Stimulated activated CD4-positive, alpha-beta T cell treated with anti-CD3 and anti-CD28 coated beads, Interleukin-15, amount 100 ng/mL, for 1 hour (primary cell): ENCODE measurements around the gene CTF1.
A peak's percentile ranks its signal among the peaks of the same experiment; 100 is the strongest.
"Not testable (repeated sequence)": the region's sequence is repeated elsewhere in the genome, so short reads cannot be mapped to it uniquely, and the experiment has no call there.

Experiments used
- DNase-seq, 2 donors: peaks; one replicate each; pipeline ENCODE4 v3.0.0-alpha.2; 2020; ENCODE audit warnings: low read depth in 1 of 2, low spot score in 1 of 2

Gene CTF1

GRCh38 chr16:30896261-30896888 lies at the start of gene CTF1:
TSS of gene CTF1 (plus strand) at chr16:30896614. CDS start at chr16:30896644, 30 bp downstream.
- no peak for DNase-seq

- DNase-seq = no peak
Measured at GRCh38 chr16:30846649-30847402, 49.6 kb upstream of the CTF1 start.

- no peak for DNase-seq
Measured at GRCh38 chr16:30850246-30850645, 46.2 kb upstream of the CTF1 start.

GRCh38 chr16:30853758-30854157 lies 42.7 kb upstream of the CTF1 start:
- DNase-seq = no peak

- no peak for DNase-seq
Measured at GRCh38 chr16:30858111-30858495, 38.3 kb upstream of the CTF1 start.

GRCh38 chr16:30858829-30859423 lies 37.5 kb upstream of the CTF1 start:
- DNase-seq = no peak

- not testable (repeated sequence) for DNase-seq
Measured at GRCh38 chr16:30860729-30861128, 35.7 kb upstream of the CTF1 start.

GRCh38 chr16:30863178-30863577 lies 33.2 kb upstream of the CTF1 start:
- DNase-seq = not testable (repeated sequence)

- no peak for DNase-seq
Measured at GRCh38 chr16:30866031-30866430, 30.4 kb upstream of the CTF1 start.

- DNase-seq = no peak
Measured at GRCh38 chr16:30867747-30868146, 28.7 kb upstream of the CTF1 start.

- no peak for DNase-seq
Measured at GRCh38 chr16:30870904-30871303, 25.5 kb upstream of the CTF1 start.

GRCh38 chr16:30874244-30874820 lies 22.1 kb upstream of the CTF1 start:
- DNase-seq = no peak

- DNase-seq = peak; percentile 76 to 86
Measured at GRCh38 chr16:30874821-30875717, 21.3 kb upstream of the CTF1 start.

GRCh38 chr16:30875871-30876801 lies 20.3 kb upstream of the CTF1 start:
- DNase-seq = no peak

- no peak for DNase-seq
Measured at GRCh38 chr16:30876867-30877266, 19.5 kb upstream of the CTF1 start.

GRCh38 chr16:30882429-30883310 lies 13.7 kb upstream of the CTF1 start:
- no peak for DNase-seq

GRCh38 chr16:30884760-30885159 lies 11.7 kb upstream of the CTF1 start:
- DNase-seq = no peak

GRCh38 chr16:30885196-30885595 lies 11.2 kb upstream of the CTF1 start:
- DNase-seq = no peak

GRCh38 chr16:30886145-30886544 lies 10.3 kb upstream of the CTF1 start:
- no peak for DNase-seq
